HTERT RPE-1 (cell line): Measurements from ENCODE around the gene SYNE2.
"Not testable (repeated sequence)": the region's sequence is repeated elsewhere in the genome, so short reads cannot be mapped to it uniquely, and the experiment has no call there.

Experiments used
- in situ Hi-C: fragments of 300-500 bp; cut with MboI; formaldehyde crosslinking; loops from 4 replicates; pipeline ENCODE4 v1.14.3; 2020; ENCODE audit warnings: low sequenced_read_pairs

The SYNE2 gene

GRCh38 chr14:64012720-64013119, 159.9 kb downstream of the SYNE2 start:
- in situ Hi-C loops = no loop called here

GRCh38 chr14:64025479-64025878, 172.7 kb downstream of the SYNE2 start:
- in situ Hi-C loops = no loop called here

- in situ Hi-C loops = no loop called here
These were observed 173.8 kb downstream of the SYNE2 start for GRCh38 chr14:64026600-64026999.

GRCh38 chr14:64035143-64035542, 182.3 kb downstream of the SYNE2 start:
- in situ Hi-C loops = no loop called here

- in situ Hi-C loops = not testable (repeated sequence)
These were observed 185.3 kb downstream of the SYNE2 start for GRCh38 chr14:64037869-64038745.

GRCh38 chr14:64038841-64039542, 186.2 kb downstream of the SYNE2 start:
- in situ Hi-C loops = no loop called here

GRCh38 chr14:64040044-64040443, 187.2 kb downstream of the SYNE2 start:
- in situ Hi-C loops = no loop called here

- in situ Hi-C loops = not testable (repeated sequence)
These were observed 190.5 kb downstream of the SYNE2 start for GRCh38 chr14:64043296-64043695.

- in situ Hi-C loops = no loop called here
These were observed 192.3 kb downstream of the SYNE2 start for GRCh38 chr14:64045091-64045490.

- in situ Hi-C loops = no loop called here
These were observed 197.0 kb downstream of the SYNE2 start for GRCh38 chr14:64049616-64050381.

GRCh38 chr14:64053694-64054669, 201.2 kb downstream of the SYNE2 start:
- in situ Hi-C loops = no loop called here

- in situ Hi-C loops = no loop called here
These were observed 206.8 kb downstream of the SYNE2 start for GRCh38 chr14:64059454-64060198.

- in situ Hi-C loops = no loop called here
These were observed 207.4 kb downstream of the SYNE2 start for GRCh38 chr14:64060199-64060545.

- in situ Hi-C loops = no loop called here
These were observed 207.9 kb downstream of the SYNE2 start for GRCh38 chr14:64060648-64061096.

GRCh38 chr14:64061115-64061514, 208.3 kb downstream of the SYNE2 start:
- in situ Hi-C loops = no loop called here

- in situ Hi-C loops = no loop called here
These were observed 208.9 kb downstream of the SYNE2 start for GRCh38 chr14:64061706-64062105.

GRCh38 chr14:64062381-64063115, 209.7 kb downstream of the SYNE2 start:
- in situ Hi-C loops = no loop called here

- in situ Hi-C loops = no loop called here
These were observed 211.6 kb downstream of the SYNE2 start for GRCh38 chr14:64064447-64064846.
